Naive thymus-derived CD8-positive, alpha-beta T cell (primary cell): ENCODE measurements around the gene ARFGEF2. TPM values are rescaled to one million over a fixed set of nuclear protein-coding genes. Genes with fewer than 3 reads are reported as not detected.

Source experiments
- polyA plus RNA-seq, 3 donors: library from polyadenylated mRNA; unstranded; fragments of 300-500 nt; fragmentation: Illumina TruSeq; gene quantifications; one replicate each; pipeline ENCODE4 v1.2.3, GENCODE V29; 2021
- total RNA-seq, 8 experiments: library from RNA in 2 of 8; stranded (reverse) in 2 of 8; gene quantifications; one replicate each; pipeline ENCODE4 v1.2.3 and lab custom pipeline; 2021 to 2026

Gene ARFGEF2
- total and polyA plus RNA-seq, 5 experiments from 2014 or later = 9.4 to 37.0 (median 12.5) TPM

Other genes with a start within 250 kb of the ARFGEF2 start
- gene PREX1, start 93.7 kb upstream of the ARFGEF2 start, total RNA-seq = 100 to 1,000 TPM; 140 to 141 TPM
- gene PREX1, start 93.7 kb upstream of the ARFGEF2 start, polyA plus RNA-seq = 10 to 100 TPM; 14.4 to 38.5 (median 20.9) TPM
- 10 to 100 TPM; 42.6 TPM for gene CSE1L, start 124.6 kb downstream of the ARFGEF2 start, total RNA-seq
- gene CSE1L, start 124.6 kb downstream of the ARFGEF2 start, polyA plus RNA-seq = 10 to 100 TPM; 22.8 to 30.0 (median 23.8) TPM